DND-41 (cell line): ENCODE results near the gene RMC1.

Source experiments
- ATAC-seq: fragments of 200-7000 bp; cut with Tn5 transposase; 3 replicates; pipeline ENCODE4 v1.9.1; 2021; ENCODE audit warnings: low read depth; ENCODE audit not compliant: insufficient read depth
- DNase-seq: peaks from one replicate; pipeline ENCODE4 v3.0.0-alpha.2; 2020
- H2AFZ ChIP-seq: 2 replicates; pipeline ENCODE4 v1.6.0; 2012; ENCODE audit warnings: low read depth, low read length
- H3K27ac ChIP-seq: 2 replicates; pipeline ENCODE4 v1.5.1; 2012; ENCODE audit warnings: low read length, inconsistent platforms
- H3K27me3 ChIP-seq: fragments of 200-600 bp; sonication (generic); 2 replicates; pipeline ENCODE4 v1.6.0; 2012; ENCODE audit warnings: low read length, mild to moderate bottlenecking, inconsistent platforms; ENCODE audit not compliant: insufficient read depth, poor library complexity
- H3K36me3 ChIP-seq: 2 replicates; pipeline ENCODE4 v1.5.1; 2012; ENCODE audit warnings: low read length, inconsistent platforms; ENCODE audit not compliant: insufficient read depth
- H3K4me1 ChIP-seq: 2 replicates; pipeline ENCODE4 v1.5.1; 2012; ENCODE audit warnings: mild to moderate bottlenecking, low read length; ENCODE audit not compliant: insufficient read depth
- H3K4me2 ChIP-seq: 2 replicates; pipeline ENCODE4 v1.6.0; 2012; ENCODE audit warnings: mild to moderate bottlenecking, moderate library complexity, low read length, inconsistent platforms; ENCODE audit not compliant: insufficient read depth
- H3K4me3 ChIP-seq, 2 experiments: fragments of 200-600 bp in 1 of 2; shearing (Covaris generic) in 1 of 2; 2 replicates each; pipeline ENCODE4 v1.5.1; 2012 to 2016; ENCODE audit warnings: inconsistent platforms in 2 of 2, low read length in 2 of 2, mild to moderate bottlenecking in 2 of 2, low read depth in 1 of 2, moderate library complexity in 1 of 2
- H3K79me2 ChIP-seq: 2 replicates; pipeline ENCODE4 v1.6.0; 2012; ENCODE audit warnings: low read length, inconsistent platforms; ENCODE audit not compliant: insufficient read depth
- H3K9ac ChIP-seq: 2 replicates; pipeline ENCODE4 v1.6.0; 2012; ENCODE audit warnings: low read depth, mild to moderate bottlenecking, inconsistent platforms, low read length, moderate library complexity
- H3K9me3 ChIP-seq: 2 replicates; pipeline ENCODE4 v1.5.1; 2012; ENCODE audit warnings: low read length, moderate library complexity, mild to moderate bottlenecking, inconsistent platforms; ENCODE audit not compliant: insufficient read depth, severe bottlenecking
- H4K20me1 ChIP-seq: 2 replicates; pipeline ENCODE4 v1.6.0; 2012; ENCODE audit warnings: low read length; ENCODE audit not compliant: insufficient read depth
- CTCF ChIP-seq: IDR thresholded peaks from 2 replicates; pipeline ENCODE4 v1.5.1; 2012; ENCODE audit warnings: borderline replicate concordance, low read length, moderate library complexity, mild to moderate bottlenecking; ENCODE audit not compliant: poor library complexity, severe bottlenecking; ENCODE audit errors: extremely low read depth
- EZH2 ChIP-seq: IDR thresholded peaks from 3 replicates; pipeline ENCODE4 v1.6.1; 2012; ENCODE audit warnings: borderline replicate concordance, low read depth, mild to moderate bottlenecking, moderate library complexity, low read length, inconsistent platforms; ENCODE audit not compliant: severe bottlenecking

The RMC1 gene

GRCh38 chr18:23537274-23537673 is 34.0 kb downstream of the RMC1 start:
- no peak overlapping the region for H3K4me3 ChIP-seq
- peaks cover 34% of the 10 kb centered on the region for H3K4me1 ChIP-seq
- no peaks in the 10 kb centered on the region for H4K20me1 ChIP-seq
- no peak overlapping the region for H3K27ac ChIP-seq
- H3K36me3 ChIP-seq = peaks cover 94% of the 10 kb centered on the region
- DNase-seq (no peak), ATAC-seq (no peak)
- H2AFZ ChIP-seq = no peak overlapping the region
- H3K9me3 ChIP-seq = no peaks in the 10 kb centered on the region
- H3K27me3 ChIP-seq = no peaks in the 10 kb centered on the region
- no peak overlapping the region for H3K4me2 ChIP-seq
- TF ChIP-seq EZH2 = no peak
- no peak for TF ChIP-seq CTCF
- H3K79me2 ChIP-seq = no peaks in the 10 kb centered on the region
- H3K9ac ChIP-seq = no peak overlapping the region

GRCh38 chr18:23538001-23538400 is 34.7 kb downstream of the RMC1 start:
- H3K4me1 ChIP-seq = peaks cover 40% of the 10 kb centered on the region
- no peaks in the 10 kb centered on the region for H4K20me1 ChIP-seq
- DNase-seq (no peak), ATAC-seq (no peak)
- no peak overlapping the region for H3K4me3 ChIP-seq
- H3K9me3 ChIP-seq = no peaks in the 10 kb centered on the region
- H3K9ac ChIP-seq = no peak overlapping the region
- TF ChIP-seq EZH2 = no peak
- no peak for TF ChIP-seq CTCF
- H3K4me2 ChIP-seq = no peak overlapping the region
- H2AFZ ChIP-seq = no peak overlapping the region
- peaks cover 94% of the 10 kb centered on the region for H3K36me3 ChIP-seq
- H3K27me3 ChIP-seq = no peaks in the 10 kb centered on the region
- no peaks in the 10 kb centered on the region for H3K79me2 ChIP-seq
- no peak overlapping the region for H3K27ac ChIP-seq

GRCh38 chr18:23538870-23539269 is 35.6 kb downstream of the RMC1 start:
- no peaks in the 10 kb centered on the region for H4K20me1 ChIP-seq
- no peak overlapping the region for H3K4me3 ChIP-seq
- no peak overlapping the region for H2AFZ ChIP-seq
- H3K4me1 ChIP-seq = peaks cover 40% of the 10 kb centered on the region
- H3K9ac ChIP-seq = no peak overlapping the region
- H3K79me2 ChIP-seq = no peaks in the 10 kb centered on the region
- ATAC-seq = no peak
- no peak overlapping the region for H3K27ac ChIP-seq
- H3K9me3 ChIP-seq = no peaks in the 10 kb centered on the region
- no peaks in the 10 kb centered on the region for H3K27me3 ChIP-seq
- peaks cover 93% of the 10 kb centered on the region for H3K36me3 ChIP-seq
- DNase-seq = no peak
- H3K4me2 ChIP-seq = no peak overlapping the region
- TF ChIP-seq EZH2 (no peak), CTCF (no peak)

- Histone ChIP-seq H3K27ac (peak overlapping the region; percentile 89), H3K36me3 (peaks cover 93% of the 10 kb centered on the region), H2AFZ (no peak overlapping the region), H3K79me2 (no peaks in the 10 kb centered on the region), H3K4me3 (no peak overlapping the region), H4K20me1 (no peaks in the 10 kb centered on the region), H3K27me3 (no peaks in the 10 kb centered on the region), H3K9me3 (no peaks in the 10 kb centered on the region), H3K4me1 (peaks cover 40% of the 10 kb centered on the region), H3K9ac (no peak overlapping the region), H3K4me2 (no peak overlapping the region)
- DNase-seq (no peak), ATAC-seq (no peak)
- TF ChIP-seq CTCF = no peak
- no peak for TF ChIP-seq EZH2
These were observed 36.0 kb downstream of the RMC1 start for GRCh38 chr18:23539296-23539695.
